H1 (cell line): ENCODE data around the gene GRM8. TPM values are rescaled to one million over a fixed set of nuclear protein-coding genes. Genes with fewer than 3 reads are reported as not detected.

ENCODE experiments used
- CTCF ChIA-PET: fragments of 300-600 bp; sonication (Branson Sonifier 250); formaldehyde crosslinking; loops from one replicate; lab custom pipeline; 2021; ENCODE audit not compliant: partially characterized antibody; lab: Charles Lee
- POLR2A ChIA-PET: fragments of 300-600 bp; sonication (Branson Sonifier 250); formaldehyde crosslinking; loops from one replicate; lab custom pipeline; 2021; ENCODE audit warnings: inconsistent platforms; ENCODE audit not compliant: partially characterized antibody; lab: Charles Lee
- DNase-seq, 2 experiments: peaks; one replicate each; pipeline versions ENCODE4 v3.0.0 to v3.0.0-alpha.2; 2010 to 2022; ENCODE audit warnings: low spot score in 2 of 2, low read depth in 1 of 2, mixed read lengths in 1 of 2
- FAIRE-seq: peaks from 2 replicates; lab custom pipeline; 2011; peaks lifted over from hg19 to GRCh38; lab: Jason Lieb, UNC
- H2AFZ ChIP-seq: 2 replicates; pipeline ENCODE4 v1.8.1; 2012; ENCODE audit warnings: low read length, inconsistent platforms
- H2AK5ac ChIP-seq: 2 replicates; pipeline ENCODE4 v1.6.1; 2013; ENCODE audit warnings: low read depth, low read length
- H2BK120ac ChIP-seq: replicated peaks from 2 replicates; pipeline ENCODE3; 2013; ENCODE audit warnings: low read depth, low read length, inconsistent platforms
- H2BK12ac ChIP-seq: 2 replicates; pipeline ENCODE4 v1.6.1; 2013; ENCODE audit warnings: low read depth, low read length
- H2BK15ac ChIP-seq: 2 replicates; pipeline ENCODE4 v1.6.1; 2013; ENCODE audit warnings: low read length
- H2BK20ac ChIP-seq: 2 replicates; pipeline ENCODE4 v1.6.1; 2013; ENCODE audit warnings: low read length
- H2BK5ac ChIP-seq: 2 replicates; pipeline ENCODE4 v1.6.1; 2013; ENCODE audit warnings: low read depth, low read length
- H3K14ac ChIP-seq: 2 replicates; pipeline ENCODE4 v1.6.1; 2013; ENCODE audit warnings: inconsistent platforms; ENCODE audit not compliant: insufficient read length
- H3K18ac ChIP-seq: 2 replicates; pipeline ENCODE4 v1.6.1; 2013; ENCODE audit warnings: low read length; ENCODE audit errors: extremely low read depth
- H3K23ac ChIP-seq: 2 replicates; pipeline ENCODE4 v1.6.1; 2013; ENCODE audit warnings: inconsistent platforms; ENCODE audit not compliant: insufficient read length
- H3K23me2 ChIP-seq: 2 replicates; pipeline ENCODE4 v1.6.1; 2013; ENCODE audit warnings: low read depth, low read length
- H3K27ac ChIP-seq: 2 replicates; pipeline ENCODE4 v1.6.1; 2011; ENCODE audit warnings: low read depth, low read length, inconsistent platforms
- H3K27me3 ChIP-seq, 4 experiments: replicated peaks in 1 of 4; 1 replicate in 1 of 4; 2 replicates in 3 of 4; pipeline versions ENCODE4 v1.6.1 to v1.8.1; 2011 to 2013; ENCODE audit warnings: low read length in 3 of 4, mild to moderate bottlenecking in 3 of 4, inconsistent platforms in 2 of 4, mixed read lengths in 2 of 4, moderate library complexity in 1 of 4; ENCODE audit not compliant: control insufficient read depth in 3 of 4, insufficient read depth in 3 of 4; ENCODE audit errors: extremely low read depth in 1 of 4
- H3K36me3 ChIP-seq, 4 experiments: 2 replicates each; pipeline versions ENCODE4 v1.6.1 to v1.8.1; 2011 to 2013; ENCODE audit warnings: mild to moderate bottlenecking in 4 of 4, low read length in 3 of 4, moderate library complexity in 2 of 4, control low read depth in 1 of 4, inconsistent platforms in 1 of 4; ENCODE audit not compliant: insufficient read depth in 4 of 4, control insufficient read depth in 2 of 4
- H3K4ac ChIP-seq: replicated peaks from 2 replicates; pipeline ENCODE3; 2013; ENCODE audit warnings: low read length, low read depth, mixed read lengths, inconsistent platforms; ENCODE audit not compliant: insufficient read length
- H3K4me1 ChIP-seq, 4 experiments: replicated peaks in 1 of 4; 1 replicate in 1 of 4; 2 replicates in 3 of 4; pipeline versions ENCODE4 v1.6.1 to v1.8.1; 2011 to 2013; ENCODE audit warnings: low read length in 3 of 4, inconsistent platforms in 2 of 4, mixed read lengths in 1 of 4; ENCODE audit not compliant: insufficient read depth in 4 of 4, control insufficient read depth in 3 of 4
- H3K4me2 ChIP-seq, 2 experiments: 2 replicates each; pipeline versions ENCODE4 v1.6.1 to v1.8.1; 2011 to 2013; ENCODE audit warnings: low read depth in 2 of 2, low read length in 2 of 2, control low read depth in 1 of 2, inconsistent platforms in 1 of 2, mild to moderate bottlenecking in 1 of 2; ENCODE audit not compliant: insufficient read depth in 1 of 2
- H3K4me3 ChIP-seq, 4 experiments: fragments of 200-600, 300-600 bp in 1 of 4; sonication (generic), shearing (Covaris generic), sonication (Bioruptor Twin) in 1 of 4; 2 replicates each; pipeline versions ENCODE4 v1.5.1 to v1.8.1; 2011 to 2016; ENCODE audit warnings: low read length in 4 of 4, low read depth in 3 of 4, control low read depth in 2 of 4, inconsistent platforms in 2 of 4, mild to moderate bottlenecking in 2 of 4, mixed read lengths in 1 of 4, moderate library complexity in 1 of 4; ENCODE audit not compliant: insufficient read depth in 2 of 4; ENCODE audit errors: extremely low read depth in 1 of 4
- H3K56ac ChIP-seq: replicated peaks from 2 replicates; pipeline ENCODE3; 2013; ENCODE audit warnings: low read depth, mild to moderate bottlenecking, mixed read lengths, low read length, inconsistent platforms; ENCODE audit not compliant: insufficient read length
- H3K79me1 ChIP-seq: 2 replicates; pipeline ENCODE4 v1.6.1; 2013; ENCODE audit warnings: low read depth, low read length, control low read depth
- H3K79me2 ChIP-seq, 2 experiments: 2 replicates each; pipeline versions ENCODE4 v1.6.1 to v1.8.1; 2012 to 2013; ENCODE audit warnings: low read length in 2 of 2, mild to moderate bottlenecking in 2 of 2, inconsistent platforms in 1 of 2; ENCODE audit not compliant: insufficient read depth in 2 of 2, control insufficient read depth in 1 of 2
- H3K9ac ChIP-seq, 4 experiments: replicated peaks in 1 of 4; 1 replicate in 1 of 4; 2 replicates in 3 of 4; pipeline versions ENCODE4 v1.6.1 to v1.8.1; 2011 to 2013; ENCODE audit warnings: low read depth in 3 of 4, low read length in 3 of 4, control low read depth in 2 of 4, mild to moderate bottlenecking in 2 of 4, moderate library complexity in 2 of 4, inconsistent platforms in 1 of 4; ENCODE audit errors: extremely low read depth in 1 of 4
- H3K9me3 ChIP-seq, 2 experiments: 2 replicates each; pipeline versions ENCODE4 v1.6.1 to v1.8.1; 2012 to 2013; ENCODE audit warnings: mild to moderate bottlenecking in 2 of 2, moderate library complexity in 2 of 2, control low read depth in 1 of 2, inconsistent platforms in 1 of 2, low read depth in 1 of 2, low read length in 1 of 2, mixed read lengths in 1 of 2; ENCODE audit not compliant: insufficient read depth in 2 of 2
- H4K20me1 ChIP-seq, 2 experiments: replicated peaks in 1 of 2; 2 replicates each; pipeline versions ENCODE3 to v1.8.1; 2011 to 2013; ENCODE audit warnings: inconsistent platforms in 2 of 2, low read length in 2 of 2, mild to moderate bottlenecking in 1 of 2; ENCODE audit not compliant: insufficient read depth in 2 of 2, control insufficient read depth in 1 of 2
- H4K5ac ChIP-seq: 2 replicates; pipeline ENCODE4 v1.6.1; 2013; ENCODE audit warnings: low read length, low read depth, mixed read lengths, inconsistent platforms; ENCODE audit not compliant: insufficient read length
- H4K8ac ChIP-seq: 2 replicates; pipeline ENCODE4 v1.8.0; 2013; ENCODE audit warnings: mild to moderate bottlenecking, moderate library complexity, low read length, inconsistent platforms; ENCODE audit not compliant: insufficient read depth; ENCODE audit errors: extremely low read depth
- H4K91ac ChIP-seq: replicated peaks from 2 replicates; pipeline ENCODE3; 2013; ENCODE audit warnings: low read length, mixed read lengths, inconsistent platforms; ENCODE audit not compliant: insufficient read length
- CEBPB ChIP-seq: IDR thresholded peaks from 2 replicates; pipeline ENCODE4 v1.6.1; 2012; ENCODE audit warnings: low read depth, low read length
- CHD2 ChIP-seq: IDR thresholded peaks from 2 replicates; pipeline ENCODE4 v1.6.1; 2012; ENCODE audit warnings: low read length, improper control_type of control experiment
- CTBP2 ChIP-seq: IDR thresholded peaks from 2 replicates; pipeline ENCODE4 v1.7.0; 2011; ENCODE audit warnings: borderline replicate concordance, mild to moderate bottlenecking, moderate library complexity, mixed read lengths, low read length; ENCODE audit not compliant: insufficient read depth, insufficient read length
- JUN ChIP-seq: IDR thresholded peaks from 2 replicates; pipeline ENCODE4 v1.6.1; 2011; ENCODE audit warnings: low read depth, mild to moderate bottlenecking, improper control_type of control experiment, low read length
- KDM1A ChIP-seq: fragments of 200-600, 300-600 bp; sonication (generic); IDR thresholded peaks from 2 replicates; pipeline ENCODE4 v1.7.1; 2016; ENCODE audit warnings: mild to moderate bottlenecking, low read length, borderline replicate concordance
- PHF8 ChIP-seq: fragments of 200-600 bp; sonication (generic); conservative IDR thresholded peaks from 2 replicates; pipeline ENCODE4 v1.7.1; 2012; ENCODE audit warnings: low read depth, mild to moderate bottlenecking, inconsistent platforms, low read length, moderate library complexity
- POLR2AphosphoS5 ChIP-seq: IDR thresholded peaks from 2 replicates; pipeline ENCODE4 v1.6.1; 2011; ENCODE audit warnings: low read depth, low read length
- RAD21 ChIP-seq, 2 experiments: IDR thresholded peaks in 1 of 2; conservative IDR thresholded peaks in 1 of 2; 2 replicates each; pipeline ENCODE4 v1.6.1; 2011; ENCODE audit warnings: low read depth in 2 of 2, low read length in 2 of 2, improper control_type of control experiment in 1 of 2, inconsistent platforms in 1 of 2, mild to moderate bottlenecking in 1 of 2, moderate library complexity in 1 of 2
- RNF2 ChIP-seq: fragments of 200-900, 300-1000 bp; sonication (generic); IDR thresholded peaks from 2 replicates; pipeline ENCODE4 v1.7.1; 2016; ENCODE audit warnings: borderline replicate concordance, low read depth, mild to moderate bottlenecking, antibody characterized with exemption, low read length; ENCODE audit not compliant: poor library complexity, severe bottlenecking; ENCODE audit errors: missing control alignments
- SP1 ChIP-seq: IDR thresholded peaks from 2 replicates; pipeline ENCODE4 v1.6.1; 2011; ENCODE audit warnings: low read depth, low read length
- TAF7 ChIP-seq: optimal IDR thresholded peaks from 2 replicates; pipeline ENCODE3; 2011; ENCODE audit warnings: low read depth, mild to moderate bottlenecking, inconsistent platforms, low read length, moderate library complexity, borderline replicate concordance
- TCF12 ChIP-seq: IDR thresholded peaks from 2 replicates; pipeline ENCODE4 v1.6.1; 2011; ENCODE audit warnings: low read depth, mild to moderate bottlenecking, low read length
- ZNF274 ChIP-seq: IDR thresholded peaks from 2 replicates; pipeline ENCODE4 v1.7.0; 2012; ENCODE audit warnings: low read length, borderline replicate concordance; ENCODE audit errors: extremely low read depth
- polyA plus RNA-seq, 7 experiments: library from polyadenylated mRNA; depleted of rRNA in 3 of 7; stranded (reverse) in 5 of 7; unstranded in 2 of 7; fragments of >200 nt in 5 of 7; fragments of 200-250 nt in 2 of 7; gene quantifications; 1 replicate in 5 of 7; 2 replicates in 1 of 7; 4 replicates in 1 of 7; pipeline versions ENCODE4 v1.2.1 to v1.2.3, GENCODE V29; 2011 to 2013; ENCODE audit warnings: missing spikeins in 2 of 7, mixed read lengths in 2 of 7
- total RNA-seq: library from RNA; stranded (reverse); fragmentation: NEBNext Ultra II Directional; extraction: Animal tissue kit (Norgen Biotek cat#: 25700); gene quantifications from 2 replicates; pipeline ENCODE4 v1.2.1, GENCODE V29; 2021
- TF ChIP-seq, protein P1 (sequence below): IDR thresholded peaks from 2 replicates; pipeline ENCODE4 v1.6.1; 2011; ENCODE audit warnings: low read length, improper control_type of control experiment

The GRM8 gene
- total and polyA plus RNA-seq, 2 of the 8 experiments (the other 6 are each of a cell fraction or from before 2014, with no cell fraction given), result 2.6 to 2.8 TPM

DNA sequence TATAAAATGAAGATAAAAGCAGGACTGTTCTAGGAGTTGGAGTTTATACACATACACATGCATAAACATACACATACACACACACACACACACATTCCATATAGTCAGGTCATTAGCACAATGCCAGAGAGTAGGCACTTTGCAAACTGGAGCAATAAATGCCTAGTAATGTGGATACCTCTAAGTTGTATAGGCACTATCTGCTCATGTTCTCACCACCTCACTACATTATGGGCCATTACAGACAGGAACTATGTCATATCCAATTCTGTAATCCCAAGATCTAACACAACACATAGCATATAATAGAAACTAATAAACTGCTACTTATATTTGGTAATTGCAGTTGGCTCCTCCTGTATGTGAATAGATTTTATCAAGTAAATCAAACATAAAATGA lies 115.6 kb downstream of the GRM8 start:
- no peak overlapping the region for H2BK20ac ChIP-seq
- H3K4me1 ChIP-seq, result no peaks in the 10 kb centered on the region
- no peak overlapping the region for H4K5ac ChIP-seq
- no peak overlapping the region for H3K14ac ChIP-seq
- H3K9me3 ChIP-seq, result no peaks in the 10 kb centered on the region
- H3K4me2 ChIP-seq, result no peak overlapping the region
- POLR2A ChIA-PET, result no interaction called here
- no peak overlapping the region for H4K91ac ChIP-seq
- no peak overlapping the region for H3K4ac ChIP-seq
- no peak overlapping the region for H2BK5ac ChIP-seq
- H2AK5ac ChIP-seq, result no peak overlapping the region
- H3K23me2 ChIP-seq, result no peaks in the 10 kb centered on the region
- no peaks in the 10 kb centered on the region for H4K20me1 ChIP-seq
- no peak overlapping the region for H2AFZ ChIP-seq
- H2BK12ac ChIP-seq, result no peak overlapping the region
- H3K36me3 ChIP-seq, result no peaks in the 10 kb centered on the region
- H2BK15ac ChIP-seq, result no peak overlapping the region
- H3K56ac ChIP-seq, result no peak overlapping the region
- no peaks in the 10 kb centered on the region for H3K27me3 ChIP-seq
- no peak for FAIRE-seq
- no peak overlapping the region for H3K18ac ChIP-seq
- H3K4me3 ChIP-seq, result no peak overlapping the region
- no peak overlapping the region for H4K8ac ChIP-seq
- no peak overlapping the region for H3K23ac ChIP-seq
- H3K9ac ChIP-seq, result no peak overlapping the region
- H3K79me1 ChIP-seq, result no peaks in the 10 kb centered on the region
- no peak overlapping the region for H2BK120ac ChIP-seq
- no peak overlapping the region for H3K27ac ChIP-seq
- no peaks in the 10 kb centered on the region for H3K79me2 ChIP-seq
- DNase-seq, result no peak
- CTCF ChIA-PET, result interaction anchor here (0.7 to 3.2 kb wide), 3 partner anchors 14 to 71 kb away, joined by 4 to 12 read pairs (median 4); no protein-coding TSS in a partner anchor
- TF ChIP-seq CTBP2, result no peak
- TF ChIP-seq JUN, result no peak
- TF ChIP-seq SP1, result no peak
- TF ChIP-seq RNF2, result no peak
- no peak for TF ChIP-seq POLR2AphosphoS5
- TF ChIP-seq TAF7, result no peak
- no peak for TF ChIP-seq KDM1A
- no peak for TF ChIP-seq CHD2
- no peak for TF ChIP-seq TCF12
- no peak for TF ChIP-seq CEBPB
- no peak for TF ChIP-seq RAD21 (IDR thresholded peaks at IDR 0.05 in 1 of 2, conservative IDR thresholded peaks at IDR 0.05 in 1 of 2; ENCODE audit: low read depth in 2 of 2, low read length in 2 of 2)
- TF ChIP-seq ZNF274, result no peak
- TF ChIP-seq PHF8, result no peak
- TF ChIP-seq, protein P1, sequence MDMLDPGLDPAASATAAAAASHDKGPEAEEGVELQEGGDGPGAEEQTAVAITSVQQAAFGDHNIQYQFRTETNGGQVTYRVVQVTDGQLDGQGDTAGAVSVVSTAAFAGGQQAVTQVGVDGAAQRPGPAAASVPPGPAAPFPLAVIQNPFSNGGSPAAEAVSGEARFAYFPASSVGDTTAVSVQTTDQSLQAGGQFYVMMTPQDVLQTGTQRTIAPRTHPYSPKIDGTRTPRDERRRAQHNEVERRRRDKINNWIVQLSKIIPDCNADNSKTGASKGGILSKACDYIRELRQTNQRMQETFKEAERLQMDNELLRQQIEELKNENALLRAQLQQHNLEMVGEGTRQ, result no peak
